B cell (primary cell): ENCODE data around the gene MUC22.

Source experiments
- EZH2 ChIP-seq: IDR thresholded peaks from 2 replicates; pipeline ENCODE4 v1.6.1; 2012; ENCODE audit warnings: borderline replicate concordance, low read depth, mild to moderate bottlenecking, moderate library complexity, low read length; ENCODE audit not compliant: insufficient read depth, poor library complexity, severe bottlenecking
- TF ChIP-seq, protein P1 (sequence below): fragments of 200-600 bp; IDR thresholded peaks from one replicate; pipeline ENCODE4 v1.8.0; 2022; ENCODE audit warnings: antibody characterized with exemption, mild to moderate bottlenecking

DNA sequence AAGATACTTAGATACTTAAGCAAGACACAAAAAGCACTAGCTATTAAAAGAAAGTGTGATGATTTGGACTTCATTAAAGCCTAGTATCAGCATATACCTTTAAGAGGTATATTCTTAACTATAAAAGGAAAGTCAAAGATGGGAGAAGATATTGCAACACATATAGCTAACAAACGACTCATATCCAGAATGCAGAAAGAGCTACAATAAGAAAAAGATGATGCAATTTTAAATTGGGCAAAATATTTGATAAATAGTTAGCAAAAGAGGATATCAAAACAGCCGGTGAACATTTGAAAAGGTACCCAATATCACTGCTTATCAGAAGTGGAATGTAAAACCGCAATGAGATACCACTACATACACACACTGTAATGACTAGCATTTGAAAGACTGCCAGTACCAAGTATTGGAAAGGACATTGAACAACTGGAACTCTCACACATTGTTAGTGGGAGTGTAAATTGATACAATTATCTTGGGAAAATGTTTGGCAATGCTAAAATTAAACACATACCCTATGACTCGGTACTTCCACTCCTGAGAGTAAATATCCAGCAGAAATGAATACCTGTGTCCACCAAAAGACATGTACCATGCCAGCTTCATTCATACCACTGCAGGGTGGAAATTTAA, 25.7 kb downstream of the MUC22 start:
- TF ChIP-seq, protein P1, sequence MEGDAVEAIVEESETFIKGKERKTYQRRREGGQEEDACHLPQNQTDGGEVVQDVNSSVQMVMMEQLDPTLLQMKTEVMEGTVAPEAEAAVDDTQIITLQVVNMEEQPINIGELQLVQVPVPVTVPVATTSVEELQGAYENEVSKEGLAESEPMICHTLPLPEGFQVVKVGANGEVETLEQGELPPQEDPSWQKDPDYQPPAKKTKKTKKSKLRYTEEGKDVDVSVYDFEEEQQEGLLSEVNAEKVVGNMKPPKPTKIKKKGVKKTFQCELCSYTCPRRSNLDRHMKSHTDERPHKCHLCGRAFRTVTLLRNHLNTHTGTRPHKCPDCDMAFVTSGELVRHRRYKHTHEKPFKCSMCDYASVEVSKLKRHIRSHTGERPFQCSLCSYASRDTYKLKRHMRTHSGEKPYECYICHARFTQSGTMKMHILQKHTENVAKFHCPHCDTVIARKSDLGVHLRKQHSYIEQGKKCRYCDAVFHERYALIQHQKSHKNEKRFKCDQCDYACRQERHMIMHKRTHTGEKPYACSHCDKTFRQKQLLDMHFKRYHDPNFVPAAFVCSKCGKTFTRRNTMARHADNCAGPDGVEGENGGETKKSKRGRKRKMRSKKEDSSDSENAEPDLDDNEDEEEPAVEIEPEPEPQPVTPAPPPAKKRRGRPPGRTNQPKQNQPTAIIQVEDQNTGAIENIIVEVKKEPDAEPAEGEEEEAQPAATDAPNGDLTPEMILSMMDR = no peak
- no peak for TF ChIP-seq EZH2
